Measurements from ENCODE around the gene GSAP. TPM values are rescaled to one million over a fixed set of nuclear protein-coding genes. Genes with fewer than 3 reads are reported as not detected.

The GSAP gene
- total and polyA plus RNA-seq, 9 of the 15 experiments (the other 6 are each of a cell fraction or from before 2014, with no cell fraction given), result 0.13 TPM; not detected in 8

GRCh38 chr7:77382532-77382931 lies 33.6 kb downstream of the GSAP start:
- no TSS peak for BruUV-seq (replicated peaks)
- Histone ChIP-seq H3K79me2 (ENCODE audit: control insufficient read depth, insufficient read depth, low read length) (no peaks in the 10 kb centered on the region), H3K4me1 (replicated peaks in 1 of 2; ENCODE audit: control insufficient read depth in 2 of 2, insufficient read depth in 2 of 2, low read length in 2 of 2) (no peaks in the 10 kb centered on the region), H4K20me1 (replicated peaks; ENCODE audit: control insufficient read depth, insufficient read depth, low read length) (no peaks in the 10 kb centered on the region), H3K36me3 (ENCODE audit: control insufficient read depth, insufficient read depth, low read length) (no peaks in the 10 kb centered on the region), H3K4me2 (ENCODE audit: insufficient read depth, low read length) (no peak overlapping the region), H3K9me3 (replicated peaks; ENCODE audit: control insufficient read depth, insufficient read depth, low read depth, low read length) (no peaks in the 10 kb centered on the region), H3K9ac (ENCODE audit: insufficient read depth in 1 of 2, low read depth in 2 of 2, low read length in 2 of 2) (no peak overlapping the region), H3K4me3 (no peak overlapping the region), H3K27me3 (ENCODE audit: control insufficient read depth in 2 of 2, insufficient read depth in 2 of 2, low read length in 2 of 2) (peaks cover 9 to 22% of the 10 kb centered on the region in 2 experiments), H3K9me1 (ENCODE audit: control insufficient read depth, insufficient read depth, low read length) (no peaks in the 10 kb centered on the region), H2AFZ (ENCODE audit: low read depth, low read length) (no peak overlapping the region), H3K27ac (ENCODE audit: extremely low read depth, low read depth, low read length) (no peak overlapping the region)
- ATAC-seq (no peak), FAIRE-seq (no peak), DNase-seq (ENCODE audit: extremely low read depth in 1 of 4, low spot score in 3 of 4) (no peak)
- CTCF ChIA-PET (ENCODE audit: low intra/inter-chr PET ratio), result no interaction called here
- POLR2A ChIA-PET, result no interaction called here
- TF ChIP-seq, protein P1, sequence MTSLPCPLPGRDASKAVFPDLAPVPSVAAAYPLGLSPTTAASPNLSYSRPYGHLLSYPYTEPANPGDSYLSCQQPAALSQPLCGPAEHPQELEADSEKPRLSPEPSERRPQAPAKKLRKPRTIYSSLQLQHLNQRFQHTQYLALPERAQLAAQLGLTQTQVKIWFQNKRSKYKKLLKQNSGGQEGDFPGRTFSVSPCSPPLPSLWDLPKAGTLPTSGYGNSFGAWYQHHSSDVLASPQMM (CRISPR knock-in tag; IDR thresholded peaks at IDR 0.05), result no peak
- TF ChIP-seq, protein P2, sequence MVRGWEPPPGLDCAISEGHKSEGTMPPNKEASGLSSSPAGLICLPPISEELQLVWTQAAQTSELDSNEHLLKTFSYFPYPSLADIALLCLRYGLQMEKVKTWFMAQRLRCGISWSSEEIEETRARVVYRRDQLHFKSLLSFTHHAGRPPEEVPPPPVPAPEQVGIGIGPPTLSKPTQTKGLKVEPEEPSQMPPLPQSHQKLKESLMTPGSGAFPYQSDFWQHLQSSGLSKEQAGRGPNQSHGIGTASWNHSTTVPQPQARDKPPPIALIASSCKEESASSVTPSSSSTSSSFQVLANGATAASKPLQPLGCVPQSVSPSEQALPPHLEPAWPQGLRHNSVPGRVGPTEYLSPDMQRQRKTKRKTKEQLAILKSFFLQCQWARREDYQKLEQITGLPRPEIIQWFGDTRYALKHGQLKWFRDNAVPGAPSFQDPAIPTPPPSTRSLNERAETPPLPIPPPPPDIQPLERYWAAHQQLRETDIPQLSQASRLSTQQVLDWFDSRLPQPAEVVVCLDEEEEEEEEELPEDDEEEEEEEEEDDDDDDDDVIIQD (CRISPR knock-in tag; IDR thresholded peaks at IDR 0.05), result no peak
- TF ChIP-seq RFX1 (IDR thresholded peaks at IDR 0.05) (no peak), MEIS2 (IDR thresholded peaks at IDR 0.05; ENCODE audit: partially characterized antibody) (no peak), XRCC3 (IDR thresholded peaks at IDR 0.05) (no peak), ZNF143 (CRISPR knock-in tag; IDR thresholded peaks at IDR 0.05) (no peak)
- in situ Hi-C loops (cut with MboI), result no loop called here
- intact Hi-C loops (cut with micrococcal nuclease), result no loop called here
